SK-N-SH treated with all-trans-retinoic acid at 6 μM for 48 hours (cell line): ENCODE measurements around the gene NKD2.

Experiments used
- ARNTL ChIP-seq: fragments of 450-650 bp; formaldehyde crosslinking; IDR thresholded peaks from 2 replicates; pipeline ENCODE4 v1.5.0; 2020; ENCODE audit warnings: low read depth, mild to moderate bottlenecking, moderate library complexity, borderline replicate concordance
- GLIS3 ChIP-seq: fragments of 250-450 bp; sonication (Bioruptor Pico); IDR thresholded peaks from 2 replicates; pipeline ENCODE4 v1.5.0; 2020; ENCODE audit warnings: mild to moderate bottlenecking, moderate library complexity
- SNAI2 ChIP-seq: fragments of 250-450 bp; sonication (Bioruptor Pico); IDR thresholded peaks from 2 replicates; pipeline ENCODE4 v1.5.0; 2020; ENCODE audit warnings: mild to moderate bottlenecking, moderate library complexity
- TCF4 ChIP-seq: fragments of 250-450 bp; sonication (Bioruptor Pico); IDR thresholded peaks from 2 replicates; pipeline ENCODE4 v1.8.0; 2021; ENCODE audit warnings: mild to moderate bottlenecking, moderate library complexity, borderline replicate concordance
- TOX ChIP-seq: fragments of 250-450 bp; sonication (Bioruptor Pico); IDR thresholded peaks from 2 replicates; pipeline ENCODE4 v1.8.0; 2021; ENCODE audit warnings: mild to moderate bottlenecking, moderate library complexity, borderline replicate concordance
- ZFP30 ChIP-seq: fragments of 450-650 bp; formaldehyde crosslinking; IDR thresholded peaks from 2 replicates; pipeline ENCODE4 v1.5.0; 2022; ENCODE audit warnings: mild to moderate bottlenecking, moderate library complexity
- ZNF8 ChIP-seq: fragments of 450-650 bp; formaldehyde crosslinking; IDR thresholded peaks from 2 replicates; pipeline ENCODE4 v1.5.0; 2020; ENCODE audit warnings: mild to moderate bottlenecking, moderate library complexity
- TF ChIP-seq, protein P1 (sequence below): fragments of 250-450 bp; sonication (Bioruptor Pico); IDR thresholded peaks from 2 replicates; pipeline ENCODE4 v1.5.0; 2020; ENCODE audit warnings: mild to moderate bottlenecking, moderate library complexity
- TF ChIP-seq, protein P2 (sequence below): fragments of 250-450 bp; sonication (Bioruptor Pico); IDR thresholded peaks from 2 replicates; pipeline ENCODE4 v1.8.0; 2020; ENCODE audit warnings: mild to moderate bottlenecking, moderate library complexity, borderline replicate concordance
- TF ChIP-seq, protein P3 (sequence below): fragments of 250-450 bp; sonication (Bioruptor Pico); IDR thresholded peaks from 2 replicates; pipeline ENCODE4 v1.8.0; 2021; ENCODE audit warnings: low read depth, mild to moderate bottlenecking, moderate library complexity, borderline replicate concordance

DNA sequence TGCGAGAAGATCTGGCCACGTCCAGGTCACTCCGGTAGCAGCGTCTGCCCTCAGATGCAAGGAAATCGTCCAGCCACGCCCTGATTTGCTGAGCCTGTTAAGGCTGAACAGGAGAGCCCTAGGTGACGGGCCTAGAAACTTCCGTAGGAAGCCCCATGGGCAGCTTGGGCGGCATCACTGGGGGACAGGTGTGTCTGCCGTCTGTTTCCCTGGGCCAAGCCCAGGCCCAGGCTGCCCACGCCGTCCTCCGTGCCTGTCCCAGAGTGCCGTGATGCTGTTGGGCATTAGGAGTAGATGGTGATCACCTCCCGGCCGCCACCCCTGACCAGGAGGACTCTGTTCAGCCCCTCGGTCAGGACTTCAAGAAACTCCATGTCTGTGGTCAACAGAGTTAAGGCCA, 43.5 kb downstream of the NKD2 start:
- no peak for TF ChIP-seq ZFP30 (CRISPR knock-in tag)
- no peak for TF ChIP-seq GLIS3 (CRISPR knock-in tag)
- TF ChIP-seq, protein P1, sequence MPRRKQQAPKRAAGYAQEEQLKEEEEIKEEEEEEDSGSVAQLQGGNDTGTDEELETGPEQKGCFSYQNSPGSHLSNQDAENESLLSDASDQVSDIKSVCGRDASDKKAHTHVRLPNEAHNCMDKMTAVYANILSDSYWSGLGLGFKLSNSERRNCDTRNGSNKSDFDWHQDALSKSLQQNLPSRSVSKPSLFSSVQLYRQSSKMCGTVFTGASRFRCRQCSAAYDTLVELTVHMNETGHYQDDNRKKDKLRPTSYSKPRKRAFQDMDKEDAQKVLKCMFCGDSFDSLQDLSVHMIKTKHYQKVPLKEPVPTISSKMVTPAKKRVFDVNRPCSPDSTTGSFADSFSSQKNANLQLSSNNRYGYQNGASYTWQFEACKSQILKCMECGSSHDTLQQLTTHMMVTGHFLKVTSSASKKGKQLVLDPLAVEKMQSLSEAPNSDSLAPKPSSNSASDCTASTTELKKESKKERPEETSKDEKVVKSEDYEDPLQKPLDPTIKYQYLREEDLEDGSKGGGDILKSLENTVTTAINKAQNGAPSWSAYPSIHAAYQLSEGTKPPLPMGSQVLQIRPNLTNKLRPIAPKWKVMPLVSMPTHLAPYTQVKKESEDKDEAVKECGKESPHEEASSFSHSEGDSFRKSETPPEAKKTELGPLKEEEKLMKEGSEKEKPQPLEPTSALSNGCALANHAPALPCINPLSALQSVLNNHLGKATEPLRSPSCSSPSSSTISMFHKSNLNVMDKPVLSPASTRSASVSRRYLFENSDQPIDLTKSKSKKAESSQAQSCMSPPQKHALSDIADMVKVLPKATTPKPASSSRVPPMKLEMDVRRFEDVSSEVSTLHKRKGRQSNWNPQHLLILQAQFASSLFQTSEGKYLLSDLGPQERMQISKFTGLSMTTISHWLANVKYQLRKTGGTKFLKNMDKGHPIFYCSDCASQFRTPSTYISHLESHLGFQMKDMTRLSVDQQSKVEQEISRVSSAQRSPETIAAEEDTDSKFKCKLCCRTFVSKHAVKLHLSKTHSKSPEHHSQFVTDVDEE, result no peak
- TF ChIP-seq ARNTL (CRISPR knock-in tag), result no peak
- no peak for TF ChIP-seq SNAI2 (CRISPR knock-in tag)
- no peak for TF ChIP-seq TCF4
- TF ChIP-seq, protein P2, sequence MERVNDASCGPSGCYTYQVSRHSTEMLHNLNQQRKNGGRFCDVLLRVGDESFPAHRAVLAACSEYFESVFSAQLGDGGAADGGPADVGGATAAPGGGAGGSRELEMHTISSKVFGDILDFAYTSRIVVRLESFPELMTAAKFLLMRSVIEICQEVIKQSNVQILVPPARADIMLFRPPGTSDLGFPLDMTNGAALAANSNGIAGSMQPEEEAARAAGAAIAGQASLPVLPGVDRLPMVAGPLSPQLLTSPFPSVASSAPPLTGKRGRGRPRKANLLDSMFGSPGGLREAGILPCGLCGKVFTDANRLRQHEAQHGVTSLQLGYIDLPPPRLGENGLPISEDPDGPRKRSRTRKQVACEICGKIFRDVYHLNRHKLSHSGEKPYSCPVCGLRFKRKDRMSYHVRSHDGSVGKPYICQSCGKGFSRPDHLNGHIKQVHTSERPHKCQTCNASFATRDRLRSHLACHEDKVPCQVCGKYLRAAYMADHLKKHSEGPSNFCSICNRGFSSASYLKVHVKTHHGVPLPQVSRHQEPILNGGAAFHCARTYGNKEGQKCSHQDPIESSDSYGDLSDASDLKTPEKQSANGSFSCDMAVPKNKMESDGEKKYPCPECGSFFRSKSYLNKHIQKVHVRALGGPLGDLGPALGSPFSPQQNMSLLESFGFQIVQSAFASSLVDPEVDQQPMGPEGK (CRISPR knock-in tag), result no peak
- TF ChIP-seq, protein P3, sequence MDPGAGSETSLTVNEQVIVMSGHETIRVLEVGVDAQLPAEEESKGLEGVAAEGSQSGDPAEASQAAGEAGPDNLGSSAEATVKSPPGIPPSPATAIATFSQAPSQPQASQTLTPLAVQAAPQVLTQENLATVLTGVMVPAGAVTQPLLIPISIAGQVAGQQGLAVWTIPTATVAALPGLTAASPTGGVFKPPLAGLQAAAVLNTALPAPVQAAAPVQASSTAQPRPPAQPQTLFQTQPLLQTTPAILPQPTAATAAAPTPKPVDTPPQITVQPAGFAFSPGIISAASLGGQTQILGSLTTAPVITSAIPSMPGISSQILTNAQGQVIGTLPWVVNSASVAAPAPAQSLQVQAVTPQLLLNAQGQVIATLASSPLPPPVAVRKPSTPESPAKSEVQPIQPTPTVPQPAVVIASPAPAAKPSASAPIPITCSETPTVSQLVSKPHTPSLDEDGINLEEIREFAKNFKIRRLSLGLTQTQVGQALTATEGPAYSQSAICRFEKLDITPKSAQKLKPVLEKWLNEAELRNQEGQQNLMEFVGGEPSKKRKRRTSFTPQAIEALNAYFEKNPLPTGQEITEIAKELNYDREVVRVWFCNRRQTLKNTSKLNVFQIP (CRISPR knock-in tag), result no peak
- no peak for TF ChIP-seq ZNF8 (CRISPR knock-in tag)
- no peak for TF ChIP-seq TOX (CRISPR knock-in tag)
